Measurements from ENCODE around the gene GNG13.

The GNG13 gene

GRCh38 chr16:795580-796229 is 4.8 kb downstream of the GNG13 start:
- DNase-seq, result no peak

GRCh38 chr16:794853-795466 is 5.6 kb downstream of the GNG13 start:
- no peak for DNase-seq

- no peak for DNase-seq
These were observed 6.3 kb downstream of the GNG13 start for GRCh38 chr16:794091-794822.

DNA sequence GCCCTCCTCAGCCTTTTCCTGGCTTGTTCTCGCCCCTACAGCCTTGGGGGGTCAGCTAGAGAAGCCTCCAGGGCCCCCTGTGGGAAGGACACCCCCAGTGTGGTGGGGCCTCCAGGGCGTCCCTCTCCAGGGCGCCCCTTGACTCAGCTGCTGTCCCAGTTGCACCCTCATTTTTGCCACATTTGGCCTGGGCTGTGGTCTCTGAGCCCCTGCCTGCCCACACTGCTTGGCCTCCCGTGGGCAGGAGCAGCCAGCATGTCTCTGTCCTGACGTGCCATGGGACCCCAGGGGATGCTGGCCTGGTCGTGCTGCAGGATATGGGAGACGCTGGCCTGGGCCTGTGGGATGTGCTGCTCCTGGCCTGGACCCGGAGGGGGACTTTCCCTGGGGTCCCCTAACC is 7.1 kb downstream of the GNG13 start:
- no peak for DNase-seq

GRCh38 chr16:792221-792995 is 8.1 kb downstream of the GNG13 start:
- DNase-seq, result no peak

DNA sequence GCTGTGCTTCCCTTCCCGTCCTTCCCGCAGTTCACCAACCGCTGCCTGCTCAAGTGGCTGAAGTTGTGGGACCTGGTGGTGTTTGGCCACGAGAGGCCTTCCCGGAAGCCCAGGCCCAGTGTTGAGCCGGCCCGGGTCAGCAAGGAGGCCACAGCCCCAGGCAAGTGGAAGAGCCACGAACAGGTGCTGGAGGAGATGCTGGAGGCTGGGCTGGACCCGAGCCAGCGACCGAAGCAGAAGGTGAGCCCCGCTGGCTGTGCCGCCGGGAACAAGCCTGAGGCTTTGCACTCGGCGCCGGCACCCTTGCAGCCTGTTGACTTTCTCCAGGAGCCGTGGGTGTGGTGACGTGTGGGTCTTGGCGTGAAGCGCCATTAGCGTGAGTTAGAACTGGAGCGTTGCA is 9.4 kb downstream of the GNG13 start:
- DNase-seq, result no peak

DNA sequence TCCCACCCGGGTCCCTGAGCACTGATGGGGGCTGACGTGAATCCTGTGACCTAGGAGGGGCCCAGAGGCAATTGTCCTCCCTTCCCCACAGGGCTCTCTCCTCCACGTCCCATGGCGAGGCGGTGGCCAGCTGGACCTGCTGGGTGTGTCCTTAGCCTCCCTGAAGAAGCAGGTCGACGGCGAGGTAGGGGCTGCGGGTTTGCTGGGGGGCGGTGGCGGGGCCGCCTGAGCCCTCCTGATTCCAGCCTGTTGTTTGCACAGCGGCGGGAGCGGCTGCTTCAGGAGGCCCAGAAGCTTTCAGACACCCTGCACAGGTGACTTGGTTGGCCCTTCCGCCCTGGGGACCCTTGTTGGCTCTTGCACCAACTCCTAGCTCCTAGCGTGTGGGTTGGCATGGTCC is 10.4 kb downstream of the GNG13 start:
- no peak for DNase-seq

DNA sequence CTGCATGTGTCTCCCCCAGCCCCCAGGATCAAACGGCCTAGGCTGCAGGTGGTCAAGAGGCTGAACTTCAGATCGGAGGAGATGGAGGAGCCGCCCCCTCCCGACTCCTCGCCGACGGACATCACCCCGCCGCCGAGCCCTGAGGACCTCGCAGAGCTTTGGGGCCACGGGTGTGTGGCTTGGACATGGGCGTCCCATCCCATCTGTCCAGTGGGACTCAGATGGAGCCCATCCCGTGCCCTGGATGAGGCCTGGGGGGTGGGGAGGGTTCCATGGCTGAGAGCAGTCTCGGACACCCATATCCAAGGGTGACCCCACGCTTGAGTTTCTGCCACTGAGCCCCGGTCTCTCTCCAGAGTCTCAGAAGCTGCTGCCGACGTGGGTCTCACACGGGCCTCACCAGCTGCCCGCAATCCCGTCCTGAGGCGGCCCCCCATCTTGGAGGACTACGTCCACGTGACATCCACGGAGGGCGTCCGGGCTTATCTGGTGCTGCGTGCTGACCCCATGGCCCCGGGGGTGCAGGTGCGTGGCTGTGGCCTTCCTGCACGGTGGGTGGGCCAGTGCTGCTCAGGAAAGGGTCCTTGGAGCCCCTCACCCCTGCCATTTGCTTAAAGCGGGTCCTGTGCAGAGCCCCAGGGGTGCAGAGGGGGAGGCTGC is 11.2 kb downstream of the GNG13 start:
- no peak for DNase-seq

- peak; percentile 31 to 94 (median 86) for DNase-seq
These were observed 12.0 kb downstream of the GNG13 start, which contains the start of gene CHTF18 for GRCh38 chr16:788399-789126. Gene CHTF18 (plus strand): TSS chr16:788620. CDS start chr16:788685, 65 bp downstream.

DNA sequence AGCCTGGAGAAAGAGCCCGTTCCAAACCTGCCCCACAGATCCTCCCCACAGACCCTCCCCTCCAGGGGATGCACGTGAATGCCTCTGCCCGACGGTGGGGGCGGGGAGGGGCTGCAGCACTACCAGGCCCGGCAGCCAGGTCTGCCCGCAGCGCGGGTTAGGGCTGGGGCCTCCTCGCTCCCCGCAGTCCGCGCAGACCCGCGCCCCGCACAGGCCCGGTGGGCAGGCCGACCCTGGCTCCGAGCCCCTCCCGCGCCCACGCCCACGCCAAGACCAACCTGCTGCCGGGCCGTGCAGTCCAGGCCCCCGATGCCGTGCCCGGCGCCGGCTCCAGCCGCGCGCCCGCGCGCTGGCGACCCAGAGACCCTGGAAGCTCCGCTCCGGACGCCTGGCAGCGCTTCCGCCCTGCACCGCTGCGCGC is 12.5 kb downstream of the GNG13 start, which contains the start of gene RPUSD1:
RPUSD1 (minus strand) TSS at position 404 of the 421 bp plus-strand sequence. CDS start 644 bp downstream, outside the sequence.
- peak in 1 of 58 donors; percentile 51 for DNase-seq

GRCh38 chr16:787321-787966 is 13.1 kb downstream of the GNG13 start:
- peak in 1 of 58 donors; percentile 5 for DNase-seq

GRCh38 chr16:785563-786535 is 14.7 kb downstream of the GNG13 start:
- DNase-seq, result peak in 42 of 58 donors; percentile 4 to 76 (median 25)

DNA sequence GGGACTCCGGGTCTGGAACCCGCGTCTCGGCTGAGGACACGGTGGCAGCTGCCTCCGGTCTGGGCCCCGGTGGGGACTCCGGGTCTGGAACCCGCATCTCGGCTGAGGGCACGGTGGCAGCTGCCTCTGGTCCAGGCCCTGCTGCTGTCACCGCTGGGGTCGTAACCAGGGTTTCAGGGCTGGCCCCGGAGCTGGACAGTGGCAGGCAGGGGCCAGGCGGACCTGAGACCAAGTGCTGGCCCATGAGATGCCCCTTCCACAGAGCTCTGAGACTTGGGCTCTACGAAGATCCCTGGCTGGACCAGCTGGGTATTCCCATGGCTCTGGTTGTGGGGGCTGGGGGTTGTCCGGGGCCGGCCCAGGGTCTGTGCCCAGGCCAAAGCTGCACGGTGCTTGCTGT is 16.1 kb downstream of the GNG13 start:
- DNase-seq, result no peak

GRCh38 chr16:783404-784161 is 17.0 kb downstream of the GNG13 start:
- no peak for DNase-seq

DNA sequence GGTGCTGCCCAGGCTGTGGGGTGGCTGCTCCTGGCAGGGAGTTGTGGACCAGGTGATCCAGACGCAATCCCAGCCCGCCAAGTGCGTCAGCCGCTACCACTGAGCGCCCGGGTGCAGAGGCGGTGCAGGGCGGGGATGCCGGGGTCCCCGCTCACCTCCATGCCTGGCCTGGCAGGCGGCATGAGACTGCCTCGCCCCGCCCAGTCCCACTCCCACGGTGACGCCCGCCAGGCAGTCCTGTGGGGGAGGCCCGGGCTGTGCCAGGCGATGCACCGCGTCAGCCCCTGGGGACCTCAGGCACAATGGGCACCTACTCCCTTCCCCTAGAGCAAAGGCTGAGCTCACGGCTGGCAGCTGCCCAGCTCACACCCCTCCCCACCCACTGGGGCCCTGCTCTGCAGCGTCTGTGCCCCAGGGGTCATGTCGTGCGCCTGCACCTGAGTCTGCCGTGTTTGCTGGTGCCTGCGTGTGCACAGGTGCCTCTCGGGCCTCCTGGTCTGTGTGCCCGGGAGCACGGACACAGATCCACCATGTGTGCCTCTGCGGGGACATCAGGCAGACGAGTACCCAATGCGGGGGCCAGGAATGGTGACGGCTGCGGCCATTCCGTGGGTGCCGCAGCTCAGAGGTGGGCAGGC is 17.6 kb downstream of the GNG13 start:
- peak in 5 of 58 donors; percentile 0 to 32 (median 21) for DNase-seq

DNA sequence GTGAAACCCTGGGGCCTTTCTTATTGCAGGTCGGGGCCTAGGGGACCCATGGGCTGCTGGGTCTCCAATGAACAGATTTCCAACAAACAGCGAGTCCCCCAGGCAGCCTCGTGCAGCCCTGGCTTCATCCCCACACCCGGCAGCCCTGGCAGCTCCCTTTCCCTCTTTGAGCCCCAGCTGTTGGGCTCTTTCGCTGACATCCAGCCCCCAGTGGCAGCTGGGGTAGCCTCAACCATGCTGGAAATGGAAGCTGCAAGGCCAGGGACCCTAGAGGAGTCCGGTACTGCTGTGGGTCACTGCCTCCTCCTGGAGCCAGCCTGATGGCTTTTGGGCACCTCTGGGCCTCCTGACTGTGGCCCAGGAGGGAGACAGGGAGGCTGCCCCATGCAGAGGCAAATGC is 18.3 kb downstream of the GNG13 start:
- DNase-seq, result no peak

Measured in anterior cingulate cortex (tissue), 58 donors.